GM19468 (cell line): ENCODE data around the gene GPR87.

ENCODE experiments used
- ATAC-seq: cut with Tn5 transposase; IDR thresholded peaks from one replicate; pipeline ENCODE4 v1.9.1; 2021; ENCODE audit warnings: mild to moderate bottlenecking, moderate library complexity, moderate number of reproducible peaks; ENCODE audit not compliant: unreplicated experiment; ENCODE audit errors: extremely low read depth

The GPR87 gene

GRCh38 chr3:151318313-151318712, 1.7 kb upstream of the GPR87 start:
- ATAC-seq = no peak

GRCh38 chr3:151315846-151316245, 774 bp downstream of the GPR87 start:
- no peak for ATAC-seq

GRCh38 chr3:151315136-151315535, 1.5 kb downstream of the GPR87 start:
- no peak for ATAC-seq

- no peak for ATAC-seq
Measured at GRCh38 chr3:151314593-151314992, 2.0 kb downstream of the GPR87 start.

- no peak for ATAC-seq
Measured at GRCh38 chr3:151314137-151314536, 2.5 kb downstream of the GPR87 start.

- ATAC-seq = no peak
Measured at GRCh38 chr3:151312972-151313371, 3.6 kb downstream of the GPR87 start.

- no peak for ATAC-seq
Measured at GRCh38 chr3:151309566-151309965, 7.1 kb downstream of the GPR87 start.

- no peak for ATAC-seq
Measured at GRCh38 chr3:151307583-151308488, 8.8 kb downstream of the GPR87 start.

GRCh38 chr3:151307131-151307530, 9.5 kb downstream of the GPR87 start:
- no peak for ATAC-seq

- ATAC-seq = no peak
Measured at GRCh38 chr3:151306168-151306810, 10.3 kb downstream of the GPR87 start.

- ATAC-seq = no peak
Measured at GRCh38 chr3:151305775-151306151, 10.9 kb downstream of the GPR87 start.

GRCh38 chr3:151305060-151305774, 11.4 kb downstream of the GPR87 start:
- ATAC-seq = no peak

- ATAC-seq = no peak
Measured at GRCh38 chr3:151303751-151304150, 12.9 kb downstream of the GPR87 start.

- no peak for ATAC-seq
Measured at GRCh38 chr3:151301787-151302186, 14.8 kb downstream of the GPR87 start.

GRCh38 chr3:151300539-151300938, 16.1 kb downstream of the GPR87 start:
- ATAC-seq = no peak

GRCh38 chr3:151299006-151299405, 17.6 kb downstream of the GPR87 start:
- no peak for ATAC-seq

GRCh38 chr3:151297429-151297828, 19.2 kb downstream of the GPR87 start:
- ATAC-seq = no peak

GRCh38 chr3:151296226-151296625, 20.4 kb downstream of the GPR87 start:
- ATAC-seq = no peak

- ATAC-seq = no peak
Measured at GRCh38 chr3:151293127-151293526, 23.5 kb downstream of the GPR87 start.

- ATAC-seq = no peak
Measured at GRCh38 chr3:151290673-151291072, 25.9 kb downstream of the GPR87 start.

- ATAC-seq = no peak
Measured at GRCh38 chr3:151289445-151289844, 27.2 kb downstream of the GPR87 start.
